Peyer's patch (tissue), 4 donors: ENCODE measurements around the gene PEX7. TPM values are rescaled to one million over a fixed set of nuclear protein-coding genes. Genes with fewer than 3 reads are reported as not detected.

ENCODE experiments used
- DNase-seq, 3 donors: peaks; one replicate each; pipeline ENCODE4 v3.0.0-alpha.2; 2017 to 2019
- H3K27ac ChIP-seq, 4 donors: fragments of 200-600 bp; sonication (generic); one replicate each; pipeline ENCODE4 v1.5.1; 2016 to 2019
- H3K27me3 ChIP-seq, 2 donors: fragments of 200-600 bp; sonication (generic); one replicate each; pipeline ENCODE4 v1.5.1; 2019
- H3K36me3 ChIP-seq, 3 donors: fragments of 200-600 bp; sonication (generic); one replicate each; pipeline ENCODE4 v1.5.1; 2016 to 2019
- H3K4me1 ChIP-seq, 4 donors: fragments of 200-600 bp; sonication (generic); one replicate each; pipeline ENCODE4 v1.5.1; 2016 to 2019
- H3K4me3 ChIP-seq, 4 donors: fragments of 200-600 bp; sonication (generic); 1 replicate in 3 of 4; 2 replicates in 1 of 4; pipeline ENCODE4 v1.5.1; 2016 to 2019; ENCODE audit warnings: mild to moderate bottlenecking in 1 of 4
- H3K9me3 ChIP-seq, 4 donors: fragments of 200-600 bp; sonication (generic); one replicate each; pipeline ENCODE4 v1.5.1; 2016 to 2019; ENCODE audit warnings: mild to moderate bottlenecking in 1 of 4
- CTCF ChIP-seq, 6 experiments: fragments of 450-650 bp in 4 of 6; fragments of 200-600 bp in 2 of 6; sonication (generic) in 1 of 6; IDR thresholded peaks; one replicate each; pipeline ENCODE4 v1.5.1; 2017 to 2019; ENCODE audit warnings: antibody characterized with exemption in 6 of 6, mild to moderate bottlenecking in 3 of 6, moderate library complexity in 1 of 6
- POLR2A ChIP-seq, 2 donors: fragments of 450-650 bp; IDR thresholded peaks; one replicate each; pipeline ENCODE4 v1.5.1; 2017; ENCODE audit warnings: antibody characterized with exemption in 2 of 2, mild to moderate bottlenecking in 2 of 2, moderate library complexity in 2 of 2
- total RNA-seq, 4 donors: library from RNA; depleted of rRNA; stranded (reverse); fragments of >200 nt; gene quantifications; one replicate each; pipeline ENCODE4 v1.1.0, GENCODE V29; 2016

The PEX7 gene
- total RNA-seq, 4 donors from 2014 or later: 3.0 to 7.1 (median 6.3) TPM

GRCh38 chr6:136792410-136793262, 29.8 kb upstream of the PEX7 start, which contains the start of gene MAP3K5:
MAP3K5 (minus strand) TSS chr6:136792477; CDS start chr6:136792157, 320 bp downstream.
- no peaks in the 10 kb centered on the region for H3K27me3 ChIP-seq
- peak within 1 kb of the TSS; percentile 69 to 87 (median 77) for H3K4me3 ChIP-seq
- TF ChIP-seq CTCF (IDR thresholded peaks at IDR 0.05) (peak; percentile 65 to 98 (median 90)), POLR2A (IDR thresholded peaks at IDR 0.05) (peak in 1 of 2 donors; percentile 15)
- DNase-seq: peak; percentile 95 to 98 (median 96)
- no peaks in the 10 kb centered on the region for H3K36me3 ChIP-seq
- peak within 1 kb of the TSS; percentile 92 to 98 (median 94) for H3K27ac ChIP-seq
- no peaks in the 10 kb centered on the region for H3K9me3 ChIP-seq
- H3K4me1 ChIP-seq: peaks cover 0 to 30% (median under 1%) of the 10 kb centered on the region in 4 donors

- H3K36me3 ChIP-seq: no peaks in the 10 kb centered on the region
- H3K4me3 ChIP-seq: peak overlapping the region; percentile 69 to 87 (median 77)
These were observed 29.0 kb upstream of the PEX7 start for GRCh38 chr6:136793363-136793762.

GRCh38 chr6:136795386-136795785, 27.0 kb upstream of the PEX7 start:
- no peaks in the 10 kb centered on the region for H3K9me3 ChIP-seq
- no peak for DNase-seq
- no peaks in the 10 kb centered on the region for H3K36me3 ChIP-seq
- no peaks in the 10 kb centered on the region for H3K27me3 ChIP-seq
- no peak overlapping the region for H3K27ac ChIP-seq
- TF ChIP-seq CTCF (IDR thresholded peaks at IDR 0.05): no peak
- H3K4me1 ChIP-seq: peaks cover 0 to 7% (median 0%) of the 10 kb centered on the region in 4 donors
- no peak overlapping the region for H3K4me3 ChIP-seq

More at GRCh38 chr6:136793363-136793762, 29.0 kb upstream of the PEX7 start:
- no peak for DNase-seq
- H3K4me1 ChIP-seq: peaks cover 0 to 23% (median 0%) of the 10 kb centered on the region in 4 donors
- no peak for TF ChIP-seq CTCF (IDR thresholded peaks at IDR 0.05)
- no peak for TF ChIP-seq POLR2A (IDR thresholded peaks at IDR 0.05)
- no peaks in the 10 kb centered on the region for H3K9me3 ChIP-seq
- H3K27me3 ChIP-seq: no peaks in the 10 kb centered on the region
- H3K27ac ChIP-seq: peak overlapping the region; percentile 92 to 98 (median 94)

- no peak overlapping the region for H3K27ac ChIP-seq
- no peaks in the 10 kb centered on the region for H3K9me3 ChIP-seq
- no peak for DNase-seq
- TF ChIP-seq POLR2A (IDR thresholded peaks at IDR 0.05) (no peak), CTCF (IDR thresholded peaks at IDR 0.05) (no peak)
- no peaks in the 10 kb centered on the region for H3K36me3 ChIP-seq
- peaks cover 0 to 7% (median 0%) of the 10 kb centered on the region in 4 donors for H3K4me1 ChIP-seq
- no peak overlapping the region for H3K4me3 ChIP-seq
- H3K27me3 ChIP-seq: no peaks in the 10 kb centered on the region
These were observed 26.4 kb upstream of the PEX7 start for GRCh38 chr6:136795996-136796395.

- Histone ChIP-seq H3K9me3 (no peaks in the 10 kb centered on the region), H3K4me1 (peaks cover 0 to 7% (median 0%) of the 10 kb centered on the region in 4 donors), H3K36me3 (no peaks in the 10 kb centered on the region), H3K27ac (no peak overlapping the region), H3K27me3 (no peaks in the 10 kb centered on the region), H3K4me3 (no peak overlapping the region)
- TF ChIP-seq POLR2A (IDR thresholded peaks at IDR 0.05) (no peak), CTCF (IDR thresholded peaks at IDR 0.05) (no peak)
- no peak for DNase-seq
These were observed 24.3 kb upstream of the PEX7 start for GRCh38 chr6:136798044-136798443.
